GM18861 (cell line): ENCODE measurements around the gene PRRC2B.

Experiments
- ATAC-seq: cut with Tn5 transposase; IDR thresholded peaks from one replicate; pipeline ENCODE4 v1.9.1; 2021; ENCODE audit not compliant: unreplicated experiment

PRRC2B gene

DNA sequence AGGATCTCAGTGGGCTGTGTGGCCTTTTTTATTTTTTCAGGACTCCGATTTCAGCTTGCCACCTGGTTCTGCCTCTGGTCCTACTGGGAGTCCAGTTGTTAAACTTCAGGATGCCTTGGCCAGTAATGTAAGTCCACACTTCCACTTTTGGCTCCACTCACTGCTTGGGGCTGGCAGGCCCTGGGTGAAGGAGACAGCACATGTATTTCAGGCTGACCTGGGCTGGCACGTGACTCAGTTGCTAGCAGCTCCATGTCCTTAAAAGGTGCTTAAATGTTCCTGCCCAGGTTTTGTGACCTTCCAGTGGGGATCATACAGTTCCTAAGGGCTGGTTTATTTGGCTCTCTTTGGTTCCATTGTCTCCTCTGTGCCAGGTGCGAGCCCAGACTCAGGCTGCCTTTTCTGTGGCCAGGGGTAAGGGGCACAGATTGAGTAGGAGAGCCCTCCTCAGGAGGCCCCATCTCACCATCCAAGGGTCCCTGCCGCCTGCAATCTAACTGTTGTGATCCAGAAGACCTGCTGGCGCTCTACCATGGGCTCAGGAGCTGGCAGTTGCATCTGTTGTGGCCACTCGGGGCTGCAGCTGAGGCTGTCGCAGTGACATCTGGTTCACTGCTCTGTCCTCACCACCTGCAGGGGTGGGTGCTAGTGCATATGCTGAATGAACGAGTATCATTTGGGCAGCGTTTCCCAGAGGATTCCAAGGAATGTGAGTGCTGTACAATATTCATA, 89.6 kb downstream of the PRRC2B start:
- no peak for ATAC-seq

DNA sequence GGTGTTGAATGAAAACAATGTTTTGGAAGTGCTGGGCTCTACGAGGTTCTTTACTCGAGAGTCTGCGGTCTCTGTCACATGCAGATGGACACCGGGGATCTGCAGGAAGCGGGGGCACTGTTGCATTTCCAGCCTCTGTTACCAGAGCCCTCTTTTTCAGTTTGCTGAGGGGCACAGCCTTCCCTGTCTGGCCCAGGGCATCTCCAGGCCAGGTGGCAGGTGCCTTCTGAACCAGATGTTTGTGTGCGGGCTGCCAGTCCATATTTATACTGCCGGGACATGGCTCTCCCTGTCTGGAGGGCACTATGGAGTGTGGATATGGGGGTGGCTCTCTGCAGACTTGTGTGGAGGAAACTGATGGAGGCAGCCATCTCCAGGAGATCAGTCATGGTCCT, 90.2 kb downstream of the PRRC2B start:
- ATAC-seq, result no peak

- ATAC-seq, result no peak
Observed at GRCh38 chr9:131484560-131485185, 90.8 kb downstream of the PRRC2B start.

GRCh38 chr9:131485206-131485605, 91.3 kb downstream of the PRRC2B start:
- no peak for ATAC-seq

DNA sequence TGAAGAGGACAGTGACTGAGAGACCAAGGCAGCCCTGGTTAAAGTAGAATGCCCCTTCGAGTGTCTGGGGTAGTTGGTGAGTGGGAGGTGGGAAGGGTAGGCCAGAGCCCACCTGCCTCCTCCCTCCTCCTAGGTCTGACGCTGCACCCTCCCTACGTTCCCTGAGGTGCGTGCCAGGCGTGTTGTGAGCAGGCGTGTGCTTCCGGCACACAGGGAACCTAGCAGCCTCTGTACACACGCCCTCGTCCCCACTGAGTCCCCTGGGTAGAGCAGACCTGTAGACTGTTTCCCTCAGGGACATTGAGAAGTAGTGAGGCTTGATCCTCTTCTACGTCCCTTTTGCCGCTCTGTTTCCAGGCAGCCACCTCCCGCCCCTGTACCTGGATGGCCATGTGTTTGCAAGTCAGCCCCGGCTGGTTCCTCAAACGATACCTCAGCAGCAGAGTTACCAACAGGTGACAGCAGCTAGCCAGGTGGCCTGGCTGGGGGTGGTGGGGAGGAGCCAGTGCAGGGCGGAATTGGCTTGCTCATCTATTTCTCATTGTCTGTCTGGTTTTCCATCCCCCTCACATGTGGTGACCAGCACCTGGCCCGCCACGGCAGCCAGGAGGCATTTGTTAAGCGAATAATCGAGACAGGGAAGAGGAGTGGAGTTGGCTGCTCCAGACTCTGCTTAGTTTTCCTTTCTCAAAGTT, 92.0 kb downstream of the PRRC2B start:
- no peak for ATAC-seq

GRCh38 chr9:131487001-131487400, 93.1 kb downstream of the PRRC2B start:
- ATAC-seq, result no peak

DNA sequence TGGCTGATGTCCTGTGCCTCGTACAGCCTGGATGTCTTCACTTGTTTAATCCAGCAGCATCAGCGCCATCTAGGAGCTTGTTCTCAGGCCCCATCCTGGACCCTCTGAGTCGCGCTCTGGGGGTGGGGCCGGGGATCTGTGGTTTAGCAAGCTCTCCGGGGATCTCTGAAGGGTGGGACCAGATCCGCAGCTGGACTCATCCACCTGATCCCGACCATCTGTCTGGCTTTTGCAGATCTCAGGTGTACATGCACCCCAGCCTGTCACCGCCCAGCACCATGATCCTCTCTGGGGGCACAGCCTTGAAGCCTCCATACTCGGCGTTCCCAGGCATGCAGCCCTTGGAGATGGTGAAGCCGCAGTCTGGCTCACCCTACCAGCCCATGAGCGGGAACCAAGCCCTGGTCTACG, 93.7 kb downstream of the PRRC2B start:
- no peak for ATAC-seq

- no peak for ATAC-seq
Observed at GRCh38 chr9:131490514-131490913, 96.6 kb downstream of the PRRC2B start.

DNA sequence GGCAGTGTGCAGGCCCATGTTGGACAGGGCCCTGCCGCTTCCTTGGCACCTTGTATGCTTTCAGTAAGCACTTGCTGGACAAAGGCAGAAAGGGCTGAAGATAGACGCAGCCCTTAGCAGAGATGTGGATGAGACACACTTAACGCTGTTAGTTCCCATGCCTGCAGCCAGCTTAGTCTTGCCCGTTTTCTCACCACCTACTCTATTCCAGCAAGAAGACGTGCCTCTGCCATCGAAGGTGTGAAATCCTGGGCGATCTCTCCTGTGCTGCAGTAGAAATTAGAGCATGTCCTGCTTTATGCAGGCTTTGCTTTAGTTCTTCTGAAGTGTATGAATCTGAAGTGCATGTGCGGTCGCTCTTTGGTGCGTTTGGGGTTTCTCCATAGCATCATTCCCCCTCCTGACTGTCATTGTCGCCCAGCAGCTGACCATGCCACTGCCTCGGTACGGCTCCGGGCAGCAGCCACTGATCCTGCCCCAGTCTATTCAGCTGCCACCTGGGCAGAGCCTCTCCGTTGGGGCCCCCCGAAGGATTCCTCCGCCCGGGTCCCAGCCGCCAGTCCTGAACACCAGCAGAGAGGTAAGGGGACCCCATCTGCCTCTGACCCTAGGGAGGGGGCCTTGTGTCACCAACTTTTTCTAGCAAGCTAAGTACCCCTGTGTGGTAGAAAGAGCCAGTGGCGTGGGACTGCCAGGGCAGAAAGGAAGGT, 97.3 kb downstream of the PRRC2B start:
- ATAC-seq, result no peak

DNA sequence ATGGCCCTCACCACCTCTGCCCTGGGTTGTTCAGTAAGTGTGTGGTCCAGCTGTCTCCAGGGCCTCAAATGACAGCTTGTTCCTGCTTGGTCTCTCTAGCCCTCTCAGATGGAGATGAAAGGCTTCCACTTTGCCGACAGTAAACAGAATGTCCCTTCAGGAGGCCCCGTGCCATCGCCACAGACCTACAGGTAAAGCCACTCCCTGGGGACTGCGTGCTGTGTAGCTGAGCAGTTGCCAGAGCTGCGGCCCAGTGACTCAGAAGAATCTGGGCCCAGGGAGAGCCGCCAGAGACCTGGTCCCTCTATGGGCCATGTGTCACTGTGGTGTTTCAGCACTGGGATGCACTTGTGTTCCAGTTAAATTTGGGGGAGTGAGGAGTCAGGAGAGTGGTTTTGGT, 98.2 kb downstream of the PRRC2B start:
- no peak for ATAC-seq

DNA sequence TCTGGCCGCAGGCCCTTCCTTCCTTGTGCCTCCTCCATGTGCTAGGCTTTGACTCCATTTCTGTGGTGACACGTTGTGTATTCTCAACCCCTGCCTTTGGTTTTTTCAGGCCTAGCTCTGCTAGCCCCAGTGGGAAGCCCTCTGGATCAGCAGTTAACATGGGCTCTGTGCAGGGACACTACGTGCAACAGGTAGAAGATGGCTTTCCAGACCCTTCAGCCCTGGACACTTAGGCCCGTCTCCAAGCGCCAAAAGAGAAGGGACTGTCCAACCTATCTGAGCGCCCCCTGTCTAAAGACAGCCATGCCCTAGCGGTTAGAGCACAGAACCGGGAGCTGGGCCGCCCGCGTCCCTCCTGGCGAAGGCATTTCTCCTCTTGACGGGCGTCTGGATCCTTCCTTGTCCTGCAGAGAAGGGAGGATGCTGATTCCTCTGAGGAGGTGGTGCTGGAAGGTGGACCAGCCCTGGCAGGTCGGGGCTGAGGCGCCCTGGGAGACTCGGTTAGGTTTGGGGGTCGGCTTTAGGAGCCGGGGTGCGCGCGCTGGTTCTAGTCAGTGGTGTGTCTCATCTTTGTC, 100.5 kb downstream of the PRRC2B start:
- ATAC-seq, result no peak

- ATAC-seq, result no peak
Observed at GRCh38 chr9:131495785-131496184, 101.9 kb downstream of the PRRC2B start.

- no peak for ATAC-seq
Observed at GRCh38 chr9:131496844-131497405, 103.0 kb downstream of the PRRC2B start.

DNA sequence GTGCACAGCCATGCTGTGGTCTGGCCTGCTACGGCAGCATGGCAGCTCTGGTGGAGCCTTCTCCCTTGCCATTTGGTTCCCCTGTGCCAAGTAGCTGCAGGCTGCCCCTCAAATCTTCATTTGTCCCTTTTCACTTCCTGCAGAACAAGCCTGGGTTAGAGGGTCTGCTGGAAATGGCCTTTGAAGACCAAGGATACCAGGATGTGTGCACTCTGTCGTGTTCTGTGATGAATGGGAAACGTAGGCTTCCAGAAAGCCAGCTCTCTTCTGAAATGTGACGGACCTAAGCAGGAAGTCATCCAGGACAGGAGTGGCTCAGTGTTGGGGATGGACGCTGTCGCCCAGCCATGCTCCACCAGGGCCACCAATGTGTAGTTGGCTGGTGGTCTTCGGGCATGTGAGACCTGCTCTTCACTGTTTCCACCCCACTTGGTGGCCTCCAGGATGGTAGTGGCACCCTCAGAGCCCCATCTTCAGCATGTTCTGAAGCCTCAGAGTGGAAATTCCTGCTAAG, 105.4 kb downstream of the PRRC2B start:
- ATAC-seq, result no peak

GRCh38 chr9:131500377-131500776, 106.5 kb downstream of the PRRC2B start:
- no peak for ATAC-seq

GRCh38 chr9:131500939-131501541, 107.2 kb downstream of the PRRC2B start:
- no peak for ATAC-seq

DNA sequence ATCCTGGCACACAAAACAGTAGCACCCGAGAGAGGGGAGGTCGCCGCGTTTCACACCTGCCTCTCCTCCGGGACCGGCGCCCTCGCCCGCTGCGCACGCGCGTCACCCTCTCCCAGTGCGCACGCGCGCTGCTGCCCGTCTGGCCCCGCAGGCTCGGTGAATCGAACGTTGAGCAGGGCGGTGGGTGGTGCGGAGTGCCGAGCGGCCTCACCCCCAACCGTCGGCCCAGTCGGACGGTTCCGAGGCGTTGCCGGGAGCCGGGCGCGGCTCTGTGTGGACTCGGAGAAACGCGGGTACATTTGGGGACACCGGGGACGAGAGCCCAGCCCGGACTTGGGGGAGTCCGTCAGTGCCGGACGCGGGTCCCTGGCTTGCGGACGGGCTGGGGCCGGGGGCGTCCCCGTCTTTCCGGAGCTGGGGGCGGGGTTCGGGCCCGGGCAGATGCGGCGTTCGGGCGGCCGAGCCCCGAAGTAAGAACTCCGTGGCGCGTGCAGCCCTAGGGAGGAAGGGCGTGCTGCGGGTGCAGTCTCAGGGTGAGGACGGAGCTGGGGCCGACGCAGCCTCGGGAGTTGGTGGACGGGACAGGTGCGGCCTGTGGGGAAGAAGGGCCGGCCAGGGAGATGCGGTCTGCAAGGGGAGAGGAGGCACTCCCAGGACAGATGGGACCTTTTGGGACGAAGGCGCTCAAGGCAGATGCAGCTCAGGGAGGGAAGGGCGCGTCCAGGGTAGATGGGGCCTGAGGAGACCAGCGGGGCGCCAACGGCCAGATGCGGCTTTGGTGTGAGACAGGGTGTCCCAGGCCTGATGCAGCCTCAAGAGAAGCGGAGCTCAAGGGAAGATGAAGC, 109.1 kb downstream of the PRRC2B start, which contains the start of gene POMT1:
TSS of gene POMT1 (plus strand) at position 138 of the 845 bp plus-strand sequence. CDS start 1,301 bp downstream, outside the sequence.
- ATAC-seq, result peak; percentile 83

DNA sequence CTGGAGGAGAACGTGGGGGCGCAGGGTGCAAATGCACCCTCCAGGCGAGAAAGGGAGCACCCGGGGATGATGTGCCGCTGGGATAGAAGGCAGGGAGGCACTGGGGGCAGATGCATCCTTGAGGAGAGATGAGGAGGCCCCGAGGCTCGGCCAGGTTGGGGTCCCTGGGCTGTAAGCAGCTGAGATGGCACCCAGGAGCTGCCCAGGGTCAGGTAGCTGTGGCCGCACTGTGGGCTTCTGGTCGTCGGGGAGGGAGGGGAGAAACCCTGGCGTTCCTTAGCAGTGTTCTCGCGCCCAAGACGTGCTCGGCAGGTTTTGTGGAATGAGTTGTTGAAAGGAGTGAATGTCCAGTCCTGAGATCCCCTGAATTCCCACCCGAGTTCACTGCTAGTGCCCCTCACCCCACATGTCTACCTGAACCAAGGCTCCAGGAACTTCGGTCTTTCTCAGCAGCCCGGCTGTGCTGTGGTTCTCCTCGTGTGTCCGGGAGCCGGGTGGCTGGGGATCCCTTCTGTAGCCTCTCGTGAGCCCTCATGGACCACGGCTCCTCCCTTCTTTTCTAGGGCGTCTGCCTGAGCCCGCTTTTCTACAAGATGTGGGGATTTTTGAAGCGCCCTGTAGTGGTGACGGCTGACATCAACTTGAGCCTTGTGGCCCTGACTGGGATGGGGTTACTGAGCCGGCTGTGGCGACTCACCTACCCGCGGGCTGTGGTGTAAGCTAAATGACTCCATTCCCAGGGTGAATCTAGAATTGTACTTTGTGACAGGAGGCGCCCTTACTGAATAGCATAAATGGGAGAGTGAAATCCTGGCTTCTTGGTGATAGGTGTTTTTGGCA, 110.0 kb downstream of the PRRC2B start:
- no peak for ATAC-seq
